Panc1 (cell line): Measurements from ENCODE around the gene SETD2. TPM values are rescaled to one million over a fixed set of nuclear protein-coding genes. Genes with fewer than 3 reads are reported as not detected.

Source experiments
- ATAC-seq: fragments of 200-7000 bp; cut with Tn5 transposase; 2 replicates; pipeline ENCODE4 v1.9.1; 2020; ENCODE audit warnings: mild to moderate bottlenecking, moderate library complexity
- BruUV-seq: library from RNA; stranded (reverse); fragments of 400-500 nt; replicated peaks from 2 replicates; lab custom pipeline; 2021; lab: Mats Ljungman, UMichigan
- CTCF ChIA-PET: fragments of 300-600 bp; sonication (Branson Sonifier 250); formaldehyde crosslinking; loops from one replicate; lab custom pipeline; 2022; ENCODE audit warnings: antibody characterized with exemption; lab: Charles Lee
- POLR2A ChIA-PET: fragments of 300-600 bp; sonication (Branson Sonifier 250); formaldehyde crosslinking; loops from one replicate; lab custom pipeline; 2022; ENCODE audit warnings: antibody characterized with exemption; lab: Charles Lee
- DNase-seq: peaks from one replicate; pipeline ENCODE4 v3.0.0-alpha.2; 2010; ENCODE audit warnings: low read depth, low spot score
- H3K27ac ChIP-seq: 2 replicates; pipeline ENCODE4 v1.5.1; 2011; ENCODE audit warnings: mild to moderate bottlenecking, low read length, inconsistent platforms
- H3K27me3 ChIP-seq: fragments of 200-500 bp; sonication (Bioruptor generic); 2 replicates; pipeline ENCODE4 v1.6.0; 2014; ENCODE audit warnings: low read length, inconsistent platforms; ENCODE audit not compliant: control insufficient read depth, insufficient read depth
- H3K36me3 ChIP-seq: fragments of 200-500 bp; sonication (Bioruptor generic); 2 replicates; pipeline ENCODE4 v1.5.1; 2014; ENCODE audit warnings: inconsistent platforms, mild to moderate bottlenecking, low read length, moderate library complexity; ENCODE audit not compliant: control insufficient read depth, insufficient read depth
- H3K4me1 ChIP-seq: 2 replicates; pipeline ENCODE4 v1.5.1; 2011; ENCODE audit warnings: inconsistent platforms, mild to moderate bottlenecking, low read length, moderate library complexity; ENCODE audit not compliant: control insufficient read depth, insufficient read depth
- H3K4me3 ChIP-seq, 2 experiments: 2 replicates each; pipeline ENCODE4 v1.5.1; 2011 to 2012; ENCODE audit warnings: low read depth in 2 of 2, low read length in 2 of 2, mild to moderate bottlenecking in 2 of 2, inconsistent platforms in 1 of 2, moderate library complexity in 1 of 2
- H3K9me3 ChIP-seq: fragments of 200-500 bp; sonication (Bioruptor generic); 2 replicates; pipeline ENCODE4 v1.5.1; 2014; ENCODE audit warnings: low read depth, mild to moderate bottlenecking, inconsistent platforms, low read length, moderate library complexity; ENCODE audit not compliant: control insufficient read depth, insufficient read depth
- CTCF ChIP-seq: fragments of 450-650 bp; IDR thresholded peaks from 2 replicates; pipeline ENCODE4 v1.5.1; 2017; ENCODE audit warnings: mild to moderate bottlenecking
- POLR2AphosphoS5 ChIP-seq: IDR thresholded peaks from 2 replicates; pipeline ENCODE4 v1.6.1; 2012; ENCODE audit warnings: mild to moderate bottlenecking, low read depth, low read length, moderate library complexity
- REST ChIP-seq, 2 experiments: IDR thresholded peaks; 2 replicates each; pipeline ENCODE4 v1.6.1; 2011 to 2012; ENCODE audit warnings: low read depth in 2 of 2, control low read depth in 1 of 2, low read length in 1 of 2, mild to moderate bottlenecking in 1 of 2, moderate library complexity in 1 of 2; ENCODE audit not compliant: insufficient read depth in 1 of 2
- SIN3A ChIP-seq: IDR thresholded peaks from 2 replicates; pipeline ENCODE4 v1.6.1; 2012; ENCODE audit warnings: low read depth, mild to moderate bottlenecking, low read length, moderate library complexity, borderline replicate concordance; ENCODE audit not compliant: insufficient read depth
- TCF7L2 ChIP-seq: IDR thresholded peaks from 2 replicates; pipeline ENCODE4 v1.6.1; 2011; ENCODE audit warnings: mild to moderate bottlenecking, low read depth, low read length, inconsistent platforms
- in situ Hi-C: cut with HindIII; loops from 2 replicates; pipeline ENCODE4 v1.10.0; 2016; ENCODE audit warnings: low sequenced_read_pairs, low pct_unique_long_range_greater_than_20kb
- intact Hi-C: fragments of 100-400 bp; cut with micrococcal nuclease; formaldehyde crosslinking; loops from one replicate; pipeline ENCODE4 v1.10.0; 2022; ENCODE audit not compliant: unreplicated experiment
- total RNA-seq: library from RNA; stranded (reverse); gene quantifications from one replicate; pipeline ENCODE4 v1.2.1, GENCODE V29; 2021; ENCODE audit not compliant: unreplicated experiment

The SETD2 gene
- total RNA-seq, 1 experiment from 2014 or later, result 32.6 TPM

DNA sequence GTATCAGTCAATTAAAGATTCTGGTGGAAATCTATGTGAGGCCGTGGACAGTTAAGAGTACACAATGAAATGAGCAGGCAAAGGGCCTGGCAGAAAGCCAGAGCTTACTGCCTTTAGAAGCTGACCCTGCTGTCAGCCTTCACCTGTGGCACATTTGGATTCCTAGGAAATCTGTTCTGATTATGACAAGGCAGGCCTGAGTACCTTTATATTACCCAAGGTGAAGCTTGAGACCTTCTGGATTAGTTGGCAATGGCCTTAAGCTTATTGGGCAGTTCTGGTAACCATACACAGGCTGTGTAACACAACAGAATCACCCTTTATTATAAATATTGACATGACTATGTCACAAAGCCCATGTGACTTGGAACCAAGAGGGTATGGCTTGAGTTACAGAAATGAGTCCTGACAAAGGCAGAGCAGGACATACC lies 141.3 kb downstream of the SETD2 start:
- no peak overlapping the region for H3K27ac ChIP-seq
- H3K4me3 ChIP-seq, result no peak overlapping the region
- BruUV-seq, result no TSS peak
- DNase-seq, result no peak
- no peaks in the 10 kb centered on the region for H3K4me1 ChIP-seq
- intact Hi-C loops (no loop called here), in situ Hi-C loops (no loop called here)
- ATAC-seq, result no peak
- H3K36me3 ChIP-seq, result peaks cover 5% of the 10 kb centered on the region; the same call in 1 of the 2 replicates
- TF ChIP-seq SIN3A (no peak), POLR2AphosphoS5 (no peak), REST (IDR thresholded peaks at IDR 0.05; ENCODE audit: insufficient read depth in 1 of 2, low read depth in 2 of 2, low read length in 1 of 2) (no peak), TCF7L2 (no peak), CTCF (no peak)
- no peaks in the 10 kb centered on the region for H3K27me3 ChIP-seq
- CTCF ChIA-PET, result no interaction called here
- POLR2A ChIA-PET, result no interaction called here
- no peaks in the 10 kb centered on the region for H3K9me3 ChIP-seq

DNA sequence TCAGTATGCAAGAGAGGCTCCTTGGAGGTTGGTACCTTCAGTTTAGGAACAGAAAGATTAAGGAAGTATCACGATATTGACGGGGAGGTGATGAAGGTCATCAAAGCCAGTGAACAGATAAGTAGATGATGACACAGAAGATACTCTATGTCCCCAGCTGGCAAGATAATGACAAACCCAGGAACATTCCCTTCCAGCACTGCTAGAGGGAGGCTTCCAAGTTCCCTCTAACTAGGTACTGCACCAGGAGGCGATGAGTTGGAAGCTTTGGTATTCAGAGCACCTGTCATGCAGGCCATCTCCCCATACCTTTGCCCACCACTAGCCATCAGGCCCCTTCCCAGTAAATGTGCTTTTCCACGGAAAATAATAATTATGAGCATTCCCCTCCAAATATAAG lies 143.6 kb downstream of the SETD2 start:
- Histone ChIP-seq H3K36me3 (peaks cover 7% of the 10 kb centered on the region), H3K4me3 (no peak overlapping the region), H3K27me3 (no peaks in the 10 kb centered on the region), H3K4me1 (no peaks in the 10 kb centered on the region), H3K27ac (no peak overlapping the region), H3K9me3 (no peaks in the 10 kb centered on the region)
- no TSS peak for BruUV-seq
- no peak for DNase-seq
- TF ChIP-seq SIN3A (no peak), CTCF (no peak), POLR2AphosphoS5 (no peak), TCF7L2 (no peak), REST (IDR thresholded peaks at IDR 0.05; ENCODE audit: insufficient read depth in 1 of 2, low read depth in 2 of 2, low read length in 1 of 2) (no peak)
- ChIA-PET POLR2A (no interaction called here), CTCF (no interaction called here)
- no peak for ATAC-seq
- intact Hi-C loops, result no loop called here
- in situ Hi-C loops, result no loop called here
